ENCODE results near the gene PALM. TPM values are rescaled to one million over a fixed set of nuclear protein-coding genes. Genes with fewer than 3 reads are reported as not detected.

PALM gene
- total and polyA plus RNA-seq, 9 of the 15 experiments (the other 6 are each of a cell fraction or from before 2014, with no cell fraction given) = 0.04 to 6.6 (median 1.7) TPM

DNA sequence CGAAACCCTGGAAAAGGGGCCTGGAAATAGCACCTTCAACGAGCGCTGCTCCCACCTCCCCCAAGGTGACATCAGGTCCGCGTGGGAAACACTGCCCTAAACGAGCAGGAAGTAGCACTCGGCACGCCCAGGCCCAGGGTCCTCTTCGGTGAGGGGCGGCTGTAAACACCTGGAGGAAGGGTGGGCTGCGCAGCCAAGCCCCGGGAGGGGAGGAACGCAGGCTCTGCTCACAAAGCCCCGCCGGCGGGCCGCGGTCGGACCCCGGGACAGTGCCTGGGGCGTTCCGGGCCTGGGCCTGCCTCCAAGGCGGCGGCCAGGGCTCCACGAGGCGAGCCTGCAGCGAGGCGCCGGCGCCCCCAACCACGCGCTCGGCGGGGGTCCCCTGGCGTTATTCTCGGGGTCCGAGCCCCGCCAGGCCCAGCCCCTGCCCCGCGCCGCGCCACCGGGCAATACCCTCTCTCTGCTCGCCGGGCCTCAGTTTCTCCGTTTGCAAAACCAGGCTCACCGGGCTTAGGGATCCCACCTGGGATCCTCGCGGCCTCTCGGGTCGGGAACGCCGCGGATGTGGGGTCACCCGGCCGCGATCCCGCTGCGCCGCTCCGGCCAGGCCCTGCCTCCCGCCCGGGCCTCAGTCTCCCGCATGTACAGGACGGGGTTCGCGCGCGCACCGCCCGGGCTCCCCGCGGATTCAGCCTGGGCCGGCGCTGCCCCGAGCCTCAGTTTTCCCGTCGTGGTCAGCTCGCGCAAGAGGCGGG lies 46.4 kb upstream of the PALM start (continued):
- TF ChIP-seq, protein P1, sequence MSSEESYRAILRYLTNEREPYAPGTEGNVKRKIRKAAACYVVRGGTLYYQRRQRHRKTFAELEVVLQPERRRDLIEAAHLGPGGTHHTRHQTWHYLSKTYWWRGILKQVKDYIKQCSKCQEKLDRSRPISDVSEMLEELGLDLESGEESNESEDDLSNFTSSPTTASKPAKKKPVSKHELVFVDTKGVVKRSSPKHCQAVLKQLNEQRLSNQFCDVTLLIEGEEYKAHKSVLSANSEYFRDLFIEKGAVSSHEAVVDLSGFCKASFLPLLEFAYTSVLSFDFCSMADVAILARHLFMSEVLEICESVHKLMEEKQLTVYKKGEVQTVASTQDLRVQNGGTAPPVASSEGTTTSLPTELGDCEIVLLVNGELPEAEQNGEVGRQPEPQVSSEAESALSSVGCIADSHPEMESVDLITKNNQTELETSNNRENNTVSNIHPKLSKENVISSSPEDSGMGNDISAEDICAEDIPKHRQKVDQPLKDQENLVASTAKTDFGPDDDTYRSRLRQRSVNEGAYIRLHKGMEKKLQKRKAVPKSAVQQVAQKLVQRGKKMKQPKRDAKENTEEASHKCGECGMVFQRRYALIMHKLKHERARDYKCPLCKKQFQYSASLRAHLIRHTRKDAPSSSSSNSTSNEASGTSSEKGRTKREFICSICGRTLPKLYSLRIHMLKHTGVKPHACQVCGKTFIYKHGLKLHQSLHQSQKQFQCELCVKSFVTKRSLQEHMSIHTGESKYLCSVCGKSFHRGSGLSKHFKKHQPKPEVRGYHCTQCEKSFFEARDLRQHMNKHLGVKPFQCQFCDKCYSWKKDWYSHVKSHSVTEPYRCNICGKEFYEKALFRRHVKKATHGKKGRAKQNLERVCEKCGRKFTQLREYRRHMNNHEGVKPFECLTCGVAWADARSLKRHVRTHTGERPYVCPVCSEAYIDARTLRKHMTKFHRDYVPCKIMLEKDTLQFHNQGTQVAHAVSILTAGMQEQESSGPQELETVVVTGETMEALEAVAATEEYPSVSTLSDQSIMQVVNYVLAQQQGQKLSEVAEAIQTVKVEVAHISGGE (CRISPR knock-in tag; IDR thresholded peaks at IDR 0.05) = peak in 1 of 3 experiments; percentile 4; a peak in 1 of 6 replicates
- TF ChIP-seq NFYB (IDR thresholded peaks at IDR 0.05; ENCODE audit: extremely low read depth, insufficient read length) (no peak), PTTG1 (tag; IDR thresholded peaks at IDR 0.05; ENCODE audit: low read depth) (no peak), HMG20A (CRISPR knock-in tag; conservative IDR thresholded peaks at IDR 0.05) (no peak), ZNF696 (CRISPR knock-in tag; conservative IDR thresholded peaks at IDR 0.05) (no peak), E2F5 (CRISPR knock-in tag; IDR thresholded peaks at IDR 0.05) (no peak; the same call in 1 of the 2 replicates), BRCA1 (IDR thresholded peaks at IDR 0.05) (no peak), BRCA1 (CRISPR knock-in tag; IDR thresholded peaks at IDR 0.05) (0 out of 2 replicates have a peak, but pooled peaks have one; percentile 62), ZBTB7A (IDR thresholded peaks at IDR 0.05; ENCODE audit: borderline replicate concordance, control insufficient read depth, low read depth, low read length) (peak; percentile 91), MTA3 (IDR thresholded peaks at IDR 0.05; ENCODE audit: borderline replicate concordance) (no peak), NR2F6 (CRISPR knock-in tag; IDR thresholded peaks at IDR 0.05) (no peak), ZNF644 (tag; IDR thresholded peaks at IDR 0.05; ENCODE audit: low read depth) (no peak)
- TF ChIP-seq, protein P2, sequence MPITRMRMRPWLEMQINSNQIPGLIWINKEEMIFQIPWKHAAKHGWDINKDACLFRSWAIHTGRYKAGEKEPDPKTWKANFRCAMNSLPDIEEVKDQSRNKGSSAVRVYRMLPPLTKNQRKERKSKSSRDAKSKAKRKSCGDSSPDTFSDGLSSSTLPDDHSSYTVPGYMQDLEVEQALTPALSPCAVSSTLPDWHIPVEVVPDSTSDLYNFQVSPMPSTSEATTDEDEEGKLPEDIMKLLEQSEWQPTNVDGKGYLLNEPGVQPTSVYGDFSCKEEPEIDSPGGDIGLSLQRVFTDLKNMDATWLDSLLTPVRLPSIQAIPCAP (CRISPR knock-in tag; IDR thresholded peaks at IDR 0.05; ENCODE audit: borderline replicate concordance) = no peak
- TF ChIP-seq, protein P3, sequence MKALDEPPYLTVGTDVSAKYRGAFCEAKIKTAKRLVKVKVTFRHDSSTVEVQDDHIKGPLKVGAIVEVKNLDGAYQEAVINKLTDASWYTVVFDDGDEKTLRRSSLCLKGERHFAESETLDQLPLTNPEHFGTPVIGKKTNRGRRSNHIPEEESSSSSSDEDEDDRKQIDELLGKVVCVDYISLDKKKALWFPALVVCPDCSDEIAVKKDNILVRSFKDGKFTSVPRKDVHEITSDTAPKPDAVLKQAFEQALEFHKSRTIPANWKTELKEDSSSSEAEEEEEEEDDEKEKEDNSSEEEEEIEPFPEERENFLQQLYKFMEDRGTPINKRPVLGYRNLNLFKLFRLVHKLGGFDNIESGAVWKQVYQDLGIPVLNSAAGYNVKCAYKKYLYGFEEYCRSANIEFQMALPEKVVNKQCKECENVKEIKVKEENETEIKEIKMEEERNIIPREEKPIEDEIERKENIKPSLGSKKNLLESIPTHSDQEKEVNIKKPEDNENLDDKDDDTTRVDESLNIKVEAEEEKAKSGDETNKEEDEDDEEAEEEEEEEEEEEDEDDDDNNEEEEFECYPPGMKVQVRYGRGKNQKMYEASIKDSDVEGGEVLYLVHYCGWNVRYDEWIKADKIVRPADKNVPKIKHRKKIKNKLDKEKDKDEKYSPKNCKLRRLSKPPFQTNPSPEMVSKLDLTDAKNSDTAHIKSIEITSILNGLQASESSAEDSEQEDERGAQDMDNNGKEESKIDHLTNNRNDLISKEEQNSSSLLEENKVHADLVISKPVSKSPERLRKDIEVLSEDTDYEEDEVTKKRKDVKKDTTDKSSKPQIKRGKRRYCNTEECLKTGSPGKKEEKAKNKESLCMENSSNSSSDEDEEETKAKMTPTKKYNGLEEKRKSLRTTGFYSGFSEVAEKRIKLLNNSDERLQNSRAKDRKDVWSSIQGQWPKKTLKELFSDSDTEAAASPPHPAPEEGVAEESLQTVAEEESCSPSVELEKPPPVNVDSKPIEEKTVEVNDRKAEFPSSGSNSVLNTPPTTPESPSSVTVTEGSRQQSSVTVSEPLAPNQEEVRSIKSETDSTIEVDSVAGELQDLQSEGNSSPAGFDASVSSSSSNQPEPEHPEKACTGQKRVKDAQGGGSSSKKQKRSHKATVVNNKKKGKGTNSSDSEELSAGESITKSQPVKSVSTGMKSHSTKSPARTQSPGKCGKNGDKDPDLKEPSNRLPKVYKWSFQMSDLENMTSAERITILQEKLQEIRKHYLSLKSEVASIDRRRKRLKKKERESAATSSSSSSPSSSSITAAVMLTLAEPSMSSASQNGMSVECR (CRISPR knock-in tag; IDR thresholded peaks at IDR 0.05) = peak; percentile 52
- TF ChIP-seq, protein P4, sequence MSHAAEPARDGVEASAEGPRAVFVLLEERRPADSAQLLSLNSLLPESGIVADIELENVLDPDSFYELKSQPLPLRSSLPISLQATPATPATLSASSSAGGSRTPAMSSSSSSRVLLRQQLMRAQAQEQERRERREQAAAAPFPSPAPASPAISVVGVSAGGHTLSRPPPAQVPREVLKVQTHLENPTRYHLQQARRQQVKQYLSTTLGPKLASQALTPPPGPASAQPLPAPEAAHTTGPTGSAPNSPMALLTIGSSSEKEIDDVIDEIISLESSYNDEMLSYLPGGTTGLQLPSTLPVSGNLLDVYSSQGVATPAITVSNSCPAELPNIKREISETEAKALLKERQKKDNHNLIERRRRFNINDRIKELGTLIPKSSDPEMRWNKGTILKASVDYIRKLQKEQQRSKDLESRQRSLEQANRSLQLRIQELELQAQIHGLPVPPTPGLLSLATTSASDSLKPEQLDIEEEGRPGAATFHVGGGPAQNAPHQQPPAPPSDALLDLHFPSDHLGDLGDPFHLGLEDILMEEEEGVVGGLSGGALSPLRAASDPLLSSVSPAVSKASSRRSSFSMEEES (CRISPR knock-in tag; IDR thresholded peaks at IDR 0.05) = no peak

All from K562 (cell line).